Peyer's patch (tissue), 4 donors: ENCODE measurements around the gene AJUBA. TPM values are rescaled to one million over a fixed set of nuclear protein-coding genes. Genes with fewer than 3 reads are reported as not detected.

ENCODE experiments used
- DNase-seq, 3 donors: peaks; one replicate each; pipeline ENCODE4 v3.0.0-alpha.2; 2017 to 2019
- H3K27ac ChIP-seq, 4 donors: fragments of 200-600 bp; sonication (generic); one replicate each; pipeline ENCODE4 v1.5.1; 2016 to 2019
- H3K27me3 ChIP-seq, 2 donors: fragments of 200-600 bp; sonication (generic); one replicate each; pipeline ENCODE4 v1.5.1; 2019
- H3K36me3 ChIP-seq, 3 donors: fragments of 200-600 bp; sonication (generic); one replicate each; pipeline ENCODE4 v1.5.1; 2016 to 2019
- H3K4me1 ChIP-seq, 4 donors: fragments of 200-600 bp; sonication (generic); one replicate each; pipeline ENCODE4 v1.5.1; 2016 to 2019
- H3K4me3 ChIP-seq, 4 donors: fragments of 200-600 bp; sonication (generic); 1 replicate in 3 of 4; 2 replicates in 1 of 4; pipeline ENCODE4 v1.5.1; 2016 to 2019; ENCODE audit warnings: mild to moderate bottlenecking in 1 of 4
- H3K9me3 ChIP-seq, 4 donors: fragments of 200-600 bp; sonication (generic); one replicate each; pipeline ENCODE4 v1.5.1; 2016 to 2019; ENCODE audit warnings: mild to moderate bottlenecking in 1 of 4
- POLR2A ChIP-seq, 2 donors: fragments of 450-650 bp; IDR thresholded peaks; one replicate each; pipeline ENCODE4 v1.5.1; 2017; ENCODE audit warnings: antibody characterized with exemption in 2 of 2, mild to moderate bottlenecking in 2 of 2, moderate library complexity in 2 of 2
- total RNA-seq, 4 donors: library from RNA; depleted of rRNA; stranded (reverse); fragments of >200 nt; gene quantifications; one replicate each; pipeline ENCODE4 v1.1.0, GENCODE V29; 2016
- TF ChIP-seq, protein P1 (sequence below), 6 experiments: fragments of 450-650 bp in 4 of 6; fragments of 200-600 bp in 2 of 6; sonication (generic) in 1 of 6; IDR thresholded peaks; one replicate each; pipeline ENCODE4 v1.5.1; 2017 to 2019; ENCODE audit warnings: antibody characterized with exemption in 6 of 6, mild to moderate bottlenecking in 3 of 6, moderate library complexity in 1 of 6

The AJUBA gene
- 1 to 10 TPM in 3 of 4 donors, under 1 TPM in 1; 0.70 to 3.3 (median 2.4) TPM for total RNA-seq

- no peaks in the 10 kb centered on the region for H3K27me3 ChIP-seq
- peak within 1 kb of the TSS; percentile 48 to 75 (median 62) for H3K4me3 ChIP-seq
- peaks cover 0 to 5% (median 0%) of the 10 kb centered on the region in 4 donors for H3K9me3 ChIP-seq
- H3K4me1 ChIP-seq, result peaks cover 0 to 38% (median 15%) of the 10 kb centered on the region in 4 donors
- TF ChIP-seq POLR2A (IDR thresholded peaks at IDR 0.05), result no peak
- TF ChIP-seq, protein P1, sequence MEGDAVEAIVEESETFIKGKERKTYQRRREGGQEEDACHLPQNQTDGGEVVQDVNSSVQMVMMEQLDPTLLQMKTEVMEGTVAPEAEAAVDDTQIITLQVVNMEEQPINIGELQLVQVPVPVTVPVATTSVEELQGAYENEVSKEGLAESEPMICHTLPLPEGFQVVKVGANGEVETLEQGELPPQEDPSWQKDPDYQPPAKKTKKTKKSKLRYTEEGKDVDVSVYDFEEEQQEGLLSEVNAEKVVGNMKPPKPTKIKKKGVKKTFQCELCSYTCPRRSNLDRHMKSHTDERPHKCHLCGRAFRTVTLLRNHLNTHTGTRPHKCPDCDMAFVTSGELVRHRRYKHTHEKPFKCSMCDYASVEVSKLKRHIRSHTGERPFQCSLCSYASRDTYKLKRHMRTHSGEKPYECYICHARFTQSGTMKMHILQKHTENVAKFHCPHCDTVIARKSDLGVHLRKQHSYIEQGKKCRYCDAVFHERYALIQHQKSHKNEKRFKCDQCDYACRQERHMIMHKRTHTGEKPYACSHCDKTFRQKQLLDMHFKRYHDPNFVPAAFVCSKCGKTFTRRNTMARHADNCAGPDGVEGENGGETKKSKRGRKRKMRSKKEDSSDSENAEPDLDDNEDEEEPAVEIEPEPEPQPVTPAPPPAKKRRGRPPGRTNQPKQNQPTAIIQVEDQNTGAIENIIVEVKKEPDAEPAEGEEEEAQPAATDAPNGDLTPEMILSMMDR (IDR thresholded peaks at IDR 0.05), result peak in 1 of 6 experiments; percentile 15
- H3K27ac ChIP-seq, result peak within 1 kb of the TSS; percentile 18 to 72 (median 50)
- H3K36me3 ChIP-seq, result no peaks in the 10 kb centered on the region
- DNase-seq, result peak; percentile 79 to 88 (median 83)
These were observed at the start of gene AJUBA for GRCh38 chr14:22982477-22983245. TSS of gene AJUBA (minus strand) at chr14:22982551. CDS start at chr14:22982266, 285 bp downstream.

- Histone ChIP-seq H3K27ac (no peak overlapping the region), H3K4me1 (peaks cover 0 to 25% (median 2%) of the 10 kb centered on the region in 4 donors), H3K36me3 (peaks cover 0 to 66% (median 0%) of the 10 kb centered on the region in 3 donors)
These were observed 48.6 kb upstream of the AJUBA start for GRCh38 chr14:23030936-23031335.

DNA sequence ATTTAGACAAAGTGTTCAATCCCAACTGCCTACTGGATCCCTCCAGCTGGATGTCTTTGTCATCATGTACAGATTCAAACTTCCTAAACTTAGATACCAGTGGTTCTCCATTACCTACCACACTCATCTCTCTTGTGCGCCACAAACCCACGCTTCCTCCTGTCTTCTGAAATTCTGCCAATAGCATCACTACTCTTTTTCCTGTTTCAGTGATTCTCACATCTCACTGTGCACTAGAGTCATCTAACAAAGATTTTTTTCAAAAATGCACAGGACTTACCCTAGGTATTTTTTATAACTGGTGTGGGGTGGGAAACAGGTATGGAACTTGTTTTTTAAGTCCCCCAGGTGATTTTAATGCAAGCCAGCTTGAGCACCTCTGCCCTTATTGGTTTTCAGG, 46.4 kb upstream of the AJUBA start:
- no peaks in the 10 kb centered on the region for H3K27me3 ChIP-seq
- TF ChIP-seq, protein P1 (IDR thresholded peaks at IDR 0.05), result no peak
- no peak for TF ChIP-seq POLR2A (IDR thresholded peaks at IDR 0.05)
- DNase-seq, result no peak
- H3K4me1 ChIP-seq, result peaks cover 0 to 21% (median 0%) of the 10 kb centered on the region in 4 donors
- H3K4me3 ChIP-seq, result no peak overlapping the region
- H3K9me3 ChIP-seq, result no peaks in the 10 kb centered on the region
- H3K36me3 ChIP-seq, result peaks cover 0 to 79% (median 0%) of the 10 kb centered on the region in 3 donors
- no peak overlapping the region for H3K27ac ChIP-seq

More at GRCh38 chr14:23030936-23031335, 48.6 kb upstream of the AJUBA start:
- no peak for DNase-seq
- Histone ChIP-seq H3K9me3 (no peaks in the 10 kb centered on the region), H3K4me3 (no peak overlapping the region), H3K27me3 (no peaks in the 10 kb centered on the region)
- TF ChIP-seq POLR2A (IDR thresholded peaks at IDR 0.05), result no peak
- TF ChIP-seq, protein P1 (IDR thresholded peaks at IDR 0.05), result no peak

DNA sequence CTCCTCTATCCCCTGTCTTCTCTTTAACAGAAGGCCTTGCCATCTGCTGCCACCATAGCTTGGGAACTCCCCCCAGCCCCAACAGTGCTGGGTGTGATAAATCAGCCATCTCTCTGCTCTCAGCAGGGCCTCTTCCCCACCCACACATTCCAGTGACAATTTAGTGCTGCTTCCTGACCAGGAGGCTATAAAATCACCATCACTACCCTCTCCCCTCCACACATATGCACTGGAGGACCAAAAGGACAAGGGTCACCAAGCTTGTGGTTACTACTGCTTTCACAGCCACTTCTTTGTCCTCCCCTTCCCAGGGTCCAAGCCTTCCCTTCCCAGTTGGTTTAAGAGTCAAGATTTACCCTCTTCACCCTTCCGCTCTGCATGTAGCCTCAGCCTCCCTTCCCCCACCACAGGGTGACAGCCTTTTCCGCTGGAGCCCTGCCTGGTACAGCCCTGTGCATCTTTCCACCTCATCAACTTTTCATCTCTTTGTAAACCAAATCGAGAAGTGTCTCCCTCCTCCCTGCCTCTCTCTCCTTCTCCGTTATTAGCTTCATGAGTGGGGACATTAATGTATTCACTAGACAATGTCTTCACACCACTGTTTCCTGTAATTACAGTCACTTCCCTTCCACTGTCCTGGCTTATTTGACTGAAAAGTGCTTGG, 42.9 kb upstream of the AJUBA start:
- DNase-seq, result no peak
- TF ChIP-seq, protein P1 (IDR thresholded peaks at IDR 0.05), result no peak
- no peak for TF ChIP-seq POLR2A (IDR thresholded peaks at IDR 0.05)

GRCh38 chr14:23024612-23025075, 42.3 kb upstream of the AJUBA start:
- Histone ChIP-seq H3K27ac (no peak overlapping the region), H3K36me3 (peaks cover 0 to 48% (median 0%) of the 10 kb centered on the region in 3 donors), H3K4me1 (peaks cover 0 to 8% (median 0%) of the 10 kb centered on the region in 4 donors), H3K27me3 (no peaks in the 10 kb centered on the region), H3K4me3 (no peak overlapping the region), H3K9me3 (no peaks in the 10 kb centered on the region)
- no peak for DNase-seq
- TF ChIP-seq POLR2A (IDR thresholded peaks at IDR 0.05), result no peak
- TF ChIP-seq, protein P1 (IDR thresholded peaks at IDR 0.05), result no peak

More for the DNA sequence above, 42.9 kb upstream of the AJUBA start:
- no peak overlapping the region for H3K4me3 ChIP-seq
- H3K9me3 ChIP-seq, result no peaks in the 10 kb centered on the region
- H3K27me3 ChIP-seq, result no peaks in the 10 kb centered on the region
- peaks cover 0 to 49% (median 0%) of the 10 kb centered on the region in 3 donors for H3K36me3 ChIP-seq
- H3K27ac ChIP-seq, result no peak overlapping the region
- peaks cover 0 to 8% (median 0%) of the 10 kb centered on the region in 4 donors for H3K4me1 ChIP-seq
